Keratinocyte (primary cell): Measurements from ENCODE around the gene GAD2.

Experiments
- CTCF ChIP-seq, 3 experiments: IDR thresholded peaks in 1 of 3; conservative IDR thresholded peaks in 1 of 3; optimal IDR thresholded peaks in 1 of 3; 2 replicates in 2 of 3; 3 replicates in 1 of 3; pipeline versions ENCODE3 to v1.5.1; 2011; ENCODE audit warnings: low read length in 3 of 3, mild to moderate bottlenecking in 3 of 3, moderate library complexity in 2 of 3, control low read depth in 1 of 3, inconsistent platforms in 1 of 3; ENCODE audit not compliant: insufficient read depth in 2 of 3; ENCODE audit errors: extremely low read depth in 1 of 3
- EZH2 ChIP-seq: IDR thresholded peaks from one replicate; pipeline ENCODE4 v1.6.1; 2012; ENCODE audit warnings: inconsistent platforms, mild to moderate bottlenecking, low read length, moderate library complexity

- TF ChIP-seq CTCF (optimal IDR thresholded peaks at IDR 0.05 in 1 of 3, IDR thresholded peaks at IDR 0.05 in 1 of 3, conservative IDR thresholded peaks at IDR 0.05 in 1 of 3; ENCODE audit: extremely low read depth in 1 of 3, insufficient read depth in 2 of 3, low read length in 3 of 3) (no peak), EZH2 (no peak)
Observed at GRCh38 chr10:26311383-26311940, 94.9 kb downstream of the GAD2 start.
